Activated naive CD4-positive, alpha-beta T cell treated with anti-CD3 and anti-CD28 coated beads for 36 hours (primary cell): Measurements from ENCODE around the gene MYL10. TPM values are rescaled to one million over a fixed set of nuclear protein-coding genes. Genes with fewer than 3 reads are reported as not detected.

Source experiments
- CTCF ChIA-PET: fragments of 350-600 bp; sonication (Branson Sonifier 250); formaldehyde crosslinking; loops from one replicate; lab custom pipeline; 2021; ENCODE audit warnings: antibody characterized with exemption; lab: Charles Lee
- DNase-seq: peaks from one replicate; pipeline ENCODE4 v3.0.0-alpha.2; 2020
- H3K27ac Mint-ChIP-seq: one replicate; pipeline ENCODE4 v1.8.0; 2021; ENCODE audit warnings: mild to moderate bottlenecking, mixed read lengths
- H3K27me3 Mint-ChIP-seq: one replicate; pipeline ENCODE4 v1.8.0; 2021; ENCODE audit warnings: low read depth, mixed read lengths
- H3K36me3 Mint-ChIP-seq: one replicate; pipeline ENCODE4 v1.8.0; 2021; ENCODE audit warnings: low read depth, mixed read lengths
- H3K4me1 Mint-ChIP-seq: one replicate; pipeline ENCODE4 v1.8.0; 2021; ENCODE audit warnings: low read depth, mixed read lengths
- H3K4me3 Mint-ChIP-seq: one replicate; pipeline ENCODE4 v1.8.0; 2021; ENCODE audit warnings: mild to moderate bottlenecking, moderate library complexity, mixed read lengths
- H3K9me3 Mint-ChIP-seq: one replicate; pipeline ENCODE4 v1.8.0; 2021; ENCODE audit warnings: mixed read lengths
- intact Hi-C: fragments of 100-400 bp; cut with micrococcal nuclease; formaldehyde crosslinking; loops from one replicate; pipeline ENCODE4 v1.15.1; 2023
- total RNA-seq, 2 experiments: library from RNA; stranded (reverse); gene quantifications; one replicate each; pipeline ENCODE4 v1.2.3, GENCODE V29; 2021

MYL10 gene
- total RNA-seq, 2 experiments from 2014 or later, result not detected

DNA sequence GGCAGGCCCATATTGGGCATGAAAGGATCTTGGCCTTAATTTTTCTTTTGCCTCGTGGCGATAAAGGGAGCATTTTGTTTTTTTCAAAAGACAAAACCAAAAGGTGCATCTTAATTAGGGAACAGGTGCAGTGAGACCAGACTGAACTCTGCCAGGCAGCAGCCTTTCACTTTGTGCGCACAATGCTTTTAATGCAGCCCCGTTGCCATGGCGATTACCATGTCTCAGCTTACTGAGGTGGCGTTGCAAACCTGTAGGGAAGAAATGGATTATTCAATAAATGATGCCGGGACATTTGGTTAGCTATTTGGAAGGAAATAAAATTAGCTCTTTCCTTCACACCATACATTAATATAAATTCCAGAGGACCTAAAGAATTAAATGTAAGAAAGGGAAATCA, 61.9 kb downstream of the MYL10 start:
- H3K27ac Mint-ChIP-seq, result no peak overlapping the region
- CTCF ChIA-PET, result interaction anchor here (0.5 to 0.6 kb wide), 2 partner anchors 25 to 115 kb away, joined by 3 to 4 read pairs; no protein-coding TSS in a partner anchor
- intact Hi-C loops, result no loop called here
- H3K4me3 Mint-ChIP-seq, result no peak overlapping the region
- H3K27me3 Mint-ChIP-seq, result peaks cover 14% of the 10 kb centered on the region
- peaks cover 5% of the 10 kb centered on the region for H3K9me3 Mint-ChIP-seq
- H3K36me3 Mint-ChIP-seq, result no peaks in the 10 kb centered on the region
- H3K4me1 Mint-ChIP-seq, result no peaks in the 10 kb centered on the region
- no peak for DNase-seq

- Mint-ChIP-seq H3K4me3 (no peak overlapping the region), H3K27me3 (peaks cover 13% of the 10 kb centered on the region), H3K4me1 (no peaks in the 10 kb centered on the region), H3K9me3 (peaks cover 5% of the 10 kb centered on the region), H3K27ac (no peak overlapping the region), H3K36me3 (no peaks in the 10 kb centered on the region)
- CTCF ChIA-PET, result no interaction called here
- intact Hi-C loops, result no loop called here
- no peak for DNase-seq
Observed at GRCh38 chr7:101565601-101566209, 63.4 kb downstream of the MYL10 start.

DNA sequence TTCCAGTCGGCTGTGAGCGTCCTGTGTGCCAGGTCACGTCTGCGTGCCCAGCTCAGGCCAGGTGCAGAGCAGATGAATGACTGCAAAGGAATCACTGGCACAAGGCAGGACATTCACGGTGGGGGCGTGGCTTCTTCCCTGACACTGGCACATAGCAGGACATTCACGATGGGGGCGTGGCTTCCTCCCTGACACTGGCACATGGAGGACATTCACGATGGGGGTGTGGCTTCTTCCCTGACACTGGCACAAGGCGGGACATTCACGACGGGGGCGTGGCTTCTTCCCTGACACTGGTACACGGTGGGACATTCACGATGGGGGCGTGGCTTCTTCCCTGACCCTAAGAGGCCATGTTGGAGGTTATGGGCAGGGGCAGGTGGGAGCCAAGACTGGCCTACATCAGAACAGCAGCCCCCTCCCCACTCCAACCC, 64.3 kb downstream of the MYL10 start:
- H3K27me3 Mint-ChIP-seq, result peaks cover 10% of the 10 kb centered on the region
- H3K36me3 Mint-ChIP-seq, result no peaks in the 10 kb centered on the region
- peaks cover 2% of the 10 kb centered on the region for H3K9me3 Mint-ChIP-seq
- H3K4me3 Mint-ChIP-seq, result no peak overlapping the region
- CTCF ChIA-PET, result no interaction called here
- H3K4me1 Mint-ChIP-seq, result no peaks in the 10 kb centered on the region
- intact Hi-C loops, result no loop called here
- no peak overlapping the region for H3K27ac Mint-ChIP-seq
- DNase-seq, result no peak

- DNase-seq, result no peak
- Mint-ChIP-seq H3K4me1 (no peaks in the 10 kb centered on the region), H3K4me3 (no peak overlapping the region), H3K9me3 (no peaks in the 10 kb centered on the region), H3K27ac (no peak overlapping the region), H3K36me3 (no peaks in the 10 kb centered on the region), H3K27me3 (peaks cover 7% of the 10 kb centered on the region)
- CTCF ChIA-PET, result no interaction called here
- intact Hi-C loops, result no loop called here
Observed at GRCh38 chr7:101563943-101564777, 64.9 kb downstream of the MYL10 start.

Other genes starting within 250 kb of the MYL10 start
- gene CUX1, start 188.3 kb upstream of the MYL10 start, total RNA-seq, result 10 to 100 TPM; 22.2 to 25.5 TPM